T-helper 2 cell treated with Interferon-gamma antibody and Interleukin-4, amounts not matched to agents 5 μg/mL and 100 μg/mL, for 36 hours (primary cell): ENCODE data around the gene PLXNC1.

Source experiments
- DNase-seq: peaks from one replicate; pipeline ENCODE4 v3.0.0; 2021; ENCODE audit warnings: low spot score
- H3K27ac Mint-ChIP-seq: one replicate; pipeline ENCODE4 v1.8.0; 2021; ENCODE audit warnings: mild to moderate bottlenecking, mixed read lengths
- H3K27me3 Mint-ChIP-seq: one replicate; pipeline ENCODE4 v1.8.0; 2021; ENCODE audit warnings: low read depth, mixed read lengths
- H3K36me3 Mint-ChIP-seq: one replicate; pipeline ENCODE4 v1.8.0; 2021; ENCODE audit warnings: low read depth, mixed read lengths
- H3K4me1 Mint-ChIP-seq: one replicate; pipeline ENCODE4 v1.8.0; 2021; ENCODE audit warnings: low read depth, mixed read lengths
- H3K4me3 Mint-ChIP-seq: one replicate; pipeline ENCODE4 v1.8.0; 2022; ENCODE audit warnings: mild to moderate bottlenecking, moderate library complexity, mixed read lengths
- H3K9me3 Mint-ChIP-seq: one replicate; pipeline ENCODE4 v1.8.0; 2021; ENCODE audit warnings: mixed read lengths

PLXNC1 gene

DNA sequence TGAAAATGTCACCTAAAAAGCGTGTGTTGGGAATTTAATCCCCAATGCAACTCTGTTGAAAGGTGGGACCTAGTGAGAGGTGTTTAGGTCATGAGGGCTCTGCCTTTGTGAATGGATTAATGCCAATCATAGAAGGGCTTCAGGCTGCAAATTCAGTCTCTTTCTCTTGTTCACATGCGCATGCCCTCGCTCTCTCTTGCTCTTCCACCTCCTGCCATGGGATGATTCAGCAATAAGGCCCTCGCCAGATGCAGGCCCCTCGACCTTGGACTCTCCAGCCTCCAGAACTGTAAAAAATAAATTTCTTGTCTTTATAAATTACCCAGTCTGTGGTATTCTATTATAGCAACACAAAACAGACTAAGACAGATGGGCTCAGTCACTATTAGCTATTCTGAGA is 55.4 kb downstream of the PLXNC1 start:
- no peaks in the 10 kb centered on the region for H3K27me3 Mint-ChIP-seq
- DNase-seq: no peak
- H3K9me3 Mint-ChIP-seq: no peaks in the 10 kb centered on the region
- peaks cover 57% of the 10 kb centered on the region for H3K4me1 Mint-ChIP-seq
- H3K27ac Mint-ChIP-seq: peak overlapping the region; percentile 58
- peak overlapping the region; percentile 10 for H3K4me3 Mint-ChIP-seq
- peaks cover 24% of the 10 kb centered on the region for H3K36me3 Mint-ChIP-seq

DNA sequence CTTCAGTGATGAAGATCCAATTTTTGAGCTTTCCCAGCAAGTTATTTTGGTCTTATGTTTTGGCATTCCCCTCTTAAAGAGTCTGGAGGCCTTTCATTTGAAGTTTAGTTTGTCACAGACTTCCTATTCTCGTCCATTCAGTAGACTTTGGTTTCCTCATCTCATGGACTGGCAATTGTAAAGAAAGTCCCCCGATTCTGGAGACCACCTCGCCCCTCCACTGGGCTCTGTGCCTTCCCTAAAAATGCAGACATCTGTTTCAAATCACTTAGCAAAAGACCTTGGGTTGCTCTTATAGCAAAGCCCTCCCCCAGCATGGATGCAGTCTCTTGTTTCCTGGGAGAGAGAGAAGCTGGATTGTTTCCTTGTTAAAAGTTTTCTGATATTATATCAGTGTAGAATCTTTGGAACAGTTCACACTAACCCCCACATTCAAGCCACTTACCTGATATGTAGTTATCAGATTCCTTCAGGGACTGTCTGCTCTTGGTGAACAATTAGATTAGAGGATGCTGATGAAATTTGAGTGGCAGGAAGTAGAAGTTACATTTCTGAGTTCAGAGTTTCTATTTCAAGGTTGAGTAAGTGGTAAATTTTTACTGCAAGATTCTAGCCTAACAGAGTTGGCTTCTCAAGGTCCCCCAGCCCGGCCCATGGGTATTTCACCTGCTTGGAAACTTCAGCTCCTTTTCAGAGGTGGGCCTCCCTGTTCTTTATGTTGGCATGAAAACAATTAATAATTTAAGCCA is 56.3 kb downstream of the PLXNC1 start:
- H3K9me3 Mint-ChIP-seq: no peaks in the 10 kb centered on the region
- H3K4me3 Mint-ChIP-seq: peak overlapping the region; percentile 71
- DNase-seq: peak; percentile 10
- H3K36me3 Mint-ChIP-seq: peaks cover 30% of the 10 kb centered on the region
- peaks cover 62% of the 10 kb centered on the region for H3K4me1 Mint-ChIP-seq
- H3K27ac Mint-ChIP-seq: peak overlapping the region; percentile 74
- H3K27me3 Mint-ChIP-seq: no peaks in the 10 kb centered on the region

DNA sequence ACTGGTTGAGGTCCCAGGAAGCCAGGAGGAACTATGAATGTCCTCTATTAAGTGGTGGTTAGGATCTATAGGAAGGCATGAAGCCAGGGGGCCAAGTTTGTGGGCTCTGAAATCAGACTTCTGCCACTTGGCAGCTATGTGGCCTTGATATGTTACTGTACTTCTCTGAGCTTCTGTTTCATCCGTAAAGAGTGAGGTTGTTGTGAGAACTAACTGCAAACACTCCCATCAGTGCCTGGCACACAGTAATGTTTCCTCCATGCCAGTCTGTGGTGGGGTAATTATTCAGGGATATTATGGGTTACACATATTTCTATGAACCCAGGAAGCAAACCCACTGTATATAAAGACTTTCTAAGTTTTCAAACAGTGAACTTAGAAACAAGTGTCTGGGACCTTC is 57.4 kb downstream of the PLXNC1 start:
- H3K9me3 Mint-ChIP-seq: no peaks in the 10 kb centered on the region
- peaks cover 31% of the 10 kb centered on the region for H3K36me3 Mint-ChIP-seq
- H3K4me1 Mint-ChIP-seq: peaks cover 62% of the 10 kb centered on the region
- peak overlapping the region; percentile 84 for H3K4me3 Mint-ChIP-seq
- peak overlapping the region; percentile 100 for H3K27ac Mint-ChIP-seq
- DNase-seq: no peak
- no peaks in the 10 kb centered on the region for H3K27me3 Mint-ChIP-seq

DNA sequence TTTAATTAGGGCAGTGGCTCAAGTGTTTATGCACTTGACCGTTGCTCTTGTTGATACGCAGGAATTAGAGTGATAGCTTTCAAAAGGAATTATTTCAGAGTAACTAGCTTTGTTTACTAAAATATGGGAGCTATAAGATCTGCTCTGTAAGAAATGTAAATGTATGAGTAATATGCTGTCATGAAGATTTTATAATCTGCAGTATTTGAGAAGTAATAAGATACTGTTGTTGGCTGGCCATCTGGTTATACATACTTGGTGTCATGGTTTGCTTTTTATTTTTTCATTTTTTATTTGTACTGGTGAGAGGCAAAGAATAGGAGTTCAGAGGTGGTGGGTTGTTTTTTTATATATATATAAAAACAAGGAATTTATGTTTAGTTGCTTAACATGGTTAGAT is 58.5 kb downstream of the PLXNC1 start:
- Mint-ChIP-seq H3K27ac (peak overlapping the region; percentile 100), H3K4me3 (peak overlapping the region; percentile 84), H3K4me1 (peaks cover 64% of the 10 kb centered on the region), H3K9me3 (peaks cover 4% of the 10 kb centered on the region), H3K27me3 (no peaks in the 10 kb centered on the region), H3K36me3 (peaks cover 34% of the 10 kb centered on the region)
- no peak for DNase-seq

DNA sequence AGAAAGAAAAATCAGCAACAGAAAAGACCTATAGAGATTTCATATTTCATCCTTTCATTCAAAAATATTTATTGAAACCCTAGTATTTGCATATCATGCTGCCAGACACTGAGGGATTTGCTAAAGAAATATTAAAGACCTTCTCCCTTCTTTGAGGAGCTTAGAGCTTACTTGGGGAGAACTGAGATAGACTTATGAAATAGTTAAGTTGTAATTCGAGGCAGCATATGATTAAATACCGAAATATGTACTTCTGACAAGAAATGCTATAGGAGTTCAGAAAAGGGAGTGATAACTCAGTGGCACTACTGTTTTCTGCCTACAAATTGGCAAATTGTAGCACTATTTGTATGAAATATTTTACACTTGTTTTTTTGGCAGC is 59.1 kb downstream of the PLXNC1 start:
- H3K9me3 Mint-ChIP-seq: peaks cover 4% of the 10 kb centered on the region
- no peaks in the 10 kb centered on the region for H3K27me3 Mint-ChIP-seq
- peaks cover 60% of the 10 kb centered on the region for H3K4me1 Mint-ChIP-seq
- peak overlapping the region; percentile 100 for H3K27ac Mint-ChIP-seq
- peak overlapping the region; percentile 84 for H3K4me3 Mint-ChIP-seq
- H3K36me3 Mint-ChIP-seq: peaks cover 30% of the 10 kb centered on the region
- DNase-seq: no peak

DNA sequence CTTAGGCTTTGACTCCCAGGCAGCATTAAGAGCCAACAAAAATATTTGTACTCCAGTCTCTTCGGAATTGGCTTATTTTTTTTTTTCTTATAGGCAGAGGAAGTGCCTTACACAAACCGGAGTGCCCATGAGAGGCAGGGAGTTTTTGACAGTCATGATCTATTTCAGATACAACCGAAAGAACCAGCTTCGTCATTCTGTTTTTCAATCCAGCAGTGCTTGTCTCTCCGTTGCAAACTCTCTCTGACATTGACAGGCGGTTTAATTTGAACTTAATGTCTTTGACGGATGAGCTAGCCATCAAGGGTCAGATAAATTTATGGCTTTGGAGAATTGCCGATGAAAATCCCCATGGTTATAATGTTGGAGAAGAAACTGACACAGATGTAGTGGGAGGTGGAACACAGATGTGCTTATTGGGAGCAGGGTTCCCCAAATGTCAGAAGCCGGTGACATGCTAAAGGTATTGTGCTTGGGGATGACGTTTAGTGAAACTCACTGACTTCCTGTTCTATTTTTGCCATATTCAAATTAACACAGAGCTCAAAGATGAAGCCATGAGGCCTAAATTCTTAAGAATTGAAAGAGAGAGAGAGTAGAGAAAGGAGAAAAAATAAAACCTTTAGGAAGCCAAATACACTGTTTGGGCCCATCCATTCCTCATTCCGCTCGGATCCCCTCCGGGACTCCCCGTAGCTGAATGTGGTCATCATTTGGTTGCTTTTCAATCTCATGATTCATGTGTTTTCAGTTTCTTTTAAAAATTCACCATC is 59.7 kb downstream of the PLXNC1 start:
- peak; percentile 65 for DNase-seq
- Mint-ChIP-seq H3K36me3 (peaks cover 29% of the 10 kb centered on the region), H3K27ac (peak overlapping the region; percentile 100), H3K4me3 (peak overlapping the region; percentile 84), H3K9me3 (peaks cover 4% of the 10 kb centered on the region), H3K4me1 (peaks cover 55% of the 10 kb centered on the region), H3K27me3 (no peaks in the 10 kb centered on the region)

DNA sequence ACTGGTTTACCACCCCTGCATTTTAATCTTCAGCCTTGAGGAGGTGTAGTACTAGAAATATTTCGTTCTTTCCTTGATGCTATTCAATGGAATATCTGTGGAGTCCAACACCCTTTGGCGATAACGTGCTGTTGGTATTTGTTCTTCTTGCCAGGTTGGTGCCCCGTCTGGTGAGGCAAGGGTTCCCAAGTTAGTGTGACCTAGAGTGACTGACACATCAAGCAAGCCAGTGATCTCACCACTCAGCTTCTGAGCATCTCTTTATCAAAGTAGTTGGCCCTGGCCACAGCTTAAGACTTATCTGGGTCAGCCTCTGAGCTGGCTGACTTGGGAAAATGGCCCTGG is 60.2 kb downstream of the PLXNC1 start:
- peak; percentile 58 for DNase-seq
- Mint-ChIP-seq H3K4me1 (peaks cover 58% of the 10 kb centered on the region), H3K27me3 (no peaks in the 10 kb centered on the region), H3K4me3 (peak overlapping the region; percentile 84), H3K36me3 (peaks cover 32% of the 10 kb centered on the region), H3K27ac (peak overlapping the region; percentile 100), H3K9me3 (peaks cover 4% of the 10 kb centered on the region)

DNA sequence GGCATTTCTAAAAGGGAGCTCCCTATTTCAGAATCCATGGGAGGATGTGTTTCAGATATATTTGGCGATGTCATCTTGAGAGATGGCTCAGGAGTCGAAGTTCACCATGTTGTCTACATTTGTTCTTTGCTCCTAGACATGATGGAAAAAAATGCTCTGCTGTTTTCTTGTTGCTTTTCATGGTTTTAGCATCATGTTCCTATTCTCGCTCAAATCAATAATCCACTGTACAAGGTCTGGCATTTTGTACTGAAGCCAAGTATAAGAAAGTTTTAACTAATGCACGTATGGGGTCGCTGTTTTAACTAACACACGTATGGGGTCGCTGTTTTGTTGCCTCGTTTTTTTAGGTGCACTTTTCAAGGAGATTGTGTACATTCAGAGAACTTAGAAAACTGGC is 60.9 kb downstream of the PLXNC1 start:
- H3K4me3 Mint-ChIP-seq: peak overlapping the region; percentile 37
- H3K27ac Mint-ChIP-seq: peak overlapping the region; percentile 58
- no peaks in the 10 kb centered on the region for H3K27me3 Mint-ChIP-seq
- H3K36me3 Mint-ChIP-seq: peaks cover 32% of the 10 kb centered on the region
- peaks cover 55% of the 10 kb centered on the region for H3K4me1 Mint-ChIP-seq
- H3K9me3 Mint-ChIP-seq: peaks cover 4% of the 10 kb centered on the region
- DNase-seq: no peak

DNA sequence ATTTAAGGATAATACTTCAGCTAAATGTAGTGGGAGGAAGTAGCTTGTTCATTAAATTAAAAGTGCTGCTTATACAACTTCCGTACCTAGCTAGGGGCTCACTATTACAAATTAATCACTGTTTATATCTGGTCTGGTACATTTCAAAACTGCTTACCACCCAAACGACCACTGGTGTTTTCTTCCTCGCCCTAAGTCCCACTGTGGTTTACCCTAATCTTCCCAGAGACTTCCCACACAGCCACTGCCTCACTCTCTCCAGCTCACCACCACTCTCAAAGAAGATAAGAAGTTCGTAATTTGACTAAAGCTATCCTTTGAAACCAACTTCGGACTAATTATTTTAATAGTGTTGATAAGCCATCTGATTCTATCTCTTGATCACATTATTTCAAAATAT is 62.6 kb downstream of the PLXNC1 start:
- Mint-ChIP-seq H3K4me1 (peaks cover 39% of the 10 kb centered on the region), H3K4me3 (no peak overlapping the region)

DNA sequence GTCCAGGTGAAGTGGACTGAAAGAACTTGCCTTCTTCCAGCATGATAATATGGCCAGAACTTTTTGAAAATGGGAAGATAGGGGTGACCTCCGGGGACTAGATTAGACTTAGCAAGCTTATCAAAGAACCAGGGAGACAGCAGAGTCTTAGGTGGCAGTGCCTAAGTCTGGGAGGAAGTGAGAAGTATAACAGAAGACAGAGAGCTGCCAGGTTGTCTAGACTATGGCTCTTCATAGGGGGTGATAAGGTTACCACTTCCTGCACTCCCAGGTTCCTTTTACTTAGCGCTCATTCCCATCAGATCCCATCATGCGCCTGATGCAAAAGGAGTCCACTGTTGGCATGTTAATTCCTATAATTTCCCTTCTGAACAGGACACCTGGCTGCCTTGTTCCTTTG is 69.9 kb downstream of the PLXNC1 start:
- no peak for DNase-seq
- Mint-ChIP-seq H3K4me3 (no peak overlapping the region), H3K27ac (no peak overlapping the region), H3K9me3 (no peaks in the 10 kb centered on the region), H3K27me3 (no peaks in the 10 kb centered on the region), H3K4me1 (peaks cover 4% of the 10 kb centered on the region), H3K36me3 (peaks cover 21% of the 10 kb centered on the region)

More for the DNA sequence above, 62.6 kb downstream of the PLXNC1 start:
- H3K36me3 Mint-ChIP-seq: peaks cover 32% of the 10 kb centered on the region
- DNase-seq: no peak
- no peak overlapping the region for H3K27ac Mint-ChIP-seq
- H3K9me3 Mint-ChIP-seq: peaks cover 4% of the 10 kb centered on the region
- H3K27me3 Mint-ChIP-seq: no peaks in the 10 kb centered on the region

DNA sequence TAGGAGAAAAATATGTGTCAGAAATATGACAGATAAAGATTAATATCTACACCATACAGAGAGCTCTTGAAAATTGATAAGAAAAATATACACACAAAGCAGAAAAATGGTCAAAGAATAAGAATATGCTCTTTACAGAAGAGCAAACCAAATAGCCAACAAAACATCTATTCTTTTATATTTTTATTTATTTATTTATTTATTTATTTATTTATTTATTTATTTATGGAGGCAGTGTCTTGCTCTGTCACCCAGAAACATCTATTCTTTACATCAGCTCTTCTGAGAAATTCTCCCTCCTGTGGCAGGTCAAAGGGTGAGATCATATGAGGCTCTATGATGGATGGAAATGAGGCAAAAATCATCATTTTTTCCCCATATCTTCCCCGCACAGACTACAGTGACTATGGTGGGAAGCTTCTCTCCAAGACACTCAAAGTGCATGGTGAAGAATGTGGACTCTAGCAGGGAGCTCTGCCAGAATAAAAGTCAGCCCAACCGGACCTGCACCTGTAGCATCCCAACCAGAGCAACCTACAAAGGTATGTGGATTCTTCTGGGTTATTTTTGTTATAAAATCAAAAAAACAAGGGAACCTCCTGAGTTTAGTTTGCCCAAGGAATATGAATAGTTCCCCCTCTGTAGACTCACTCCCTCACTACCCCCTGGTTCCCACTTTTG is 71.4 kb downstream of the PLXNC1 start:
- Mint-ChIP-seq H3K4me3 (no peak overlapping the region), H3K27me3 (no peaks in the 10 kb centered on the region), H3K4me1 (peaks cover 1% of the 10 kb centered on the region)

DNA sequence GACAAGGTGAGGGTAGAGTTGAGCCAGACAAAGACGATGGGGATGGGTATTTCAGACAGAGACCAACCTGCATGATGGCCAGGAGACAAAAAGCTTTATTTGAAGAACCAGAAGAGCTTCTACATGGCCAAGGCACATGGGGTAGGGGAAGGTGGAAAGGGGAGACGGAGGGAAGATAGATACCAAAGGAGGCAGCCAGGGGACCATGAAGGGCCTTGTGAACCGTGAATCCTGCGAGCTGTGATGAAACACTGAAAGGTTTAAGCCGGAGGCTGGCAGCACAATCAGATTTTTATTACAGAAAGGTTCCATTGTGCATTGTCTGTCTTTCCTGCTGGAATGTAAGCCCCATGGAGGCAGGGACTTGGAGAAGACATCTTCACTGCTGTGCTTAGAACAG is 72.4 kb downstream of the PLXNC1 start:
- Mint-ChIP-seq H3K27ac (no peak overlapping the region), H3K36me3 (peaks cover 26% of the 10 kb centered on the region), H3K9me3 (no peaks in the 10 kb centered on the region), H3K27me3 (no peaks in the 10 kb centered on the region), H3K4me3 (no peak overlapping the region), H3K4me1 (peaks cover 1% of the 10 kb centered on the region)
- no peak for DNase-seq

More for the DNA sequence above, 71.4 kb downstream of the PLXNC1 start:
- DNase-seq: no peak
- H3K9me3 Mint-ChIP-seq: no peaks in the 10 kb centered on the region
- peaks cover 26% of the 10 kb centered on the region for H3K36me3 Mint-ChIP-seq
- H3K27ac Mint-ChIP-seq: no peak overlapping the region

DNA sequence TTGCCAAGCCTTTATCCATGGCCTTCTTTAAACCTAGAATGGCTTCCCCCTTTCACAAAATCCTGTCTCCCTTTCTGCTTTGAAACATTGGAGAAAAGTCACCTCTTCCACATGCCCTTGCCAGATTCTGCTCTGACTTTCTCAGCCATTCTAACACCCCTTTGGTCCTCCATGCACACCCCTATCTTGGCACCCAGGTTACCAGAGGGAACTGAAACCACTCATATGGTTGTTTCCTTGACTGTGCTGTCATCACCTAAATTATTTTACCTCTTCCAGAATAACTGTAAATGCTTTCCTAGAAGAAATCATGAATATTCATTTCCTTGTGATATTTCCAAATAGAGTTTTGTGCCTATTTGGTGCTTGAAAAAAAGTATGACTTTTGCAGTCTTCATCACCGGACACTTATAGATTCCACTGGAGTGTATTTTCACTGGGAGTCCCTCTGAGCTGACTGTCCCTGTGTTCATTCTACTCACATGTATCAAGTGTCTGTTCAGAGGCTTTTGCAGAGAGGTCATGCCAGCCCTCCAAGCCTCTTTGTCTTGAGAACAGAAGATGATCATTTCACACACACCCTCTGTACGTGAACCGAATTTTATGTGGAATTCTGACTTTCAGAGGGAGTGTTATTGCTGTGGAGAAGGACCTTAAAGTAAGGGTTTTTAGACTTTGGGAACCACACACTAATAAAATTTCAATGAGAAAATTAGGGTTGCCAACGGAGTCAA is 74.1 kb downstream of the PLXNC1 start:
- no peak for DNase-seq
- Mint-ChIP-seq H3K9me3 (no peaks in the 10 kb centered on the region), H3K4me1 (peaks cover 1% of the 10 kb centered on the region), H3K27ac (no peak overlapping the region), H3K36me3 (peaks cover 38% of the 10 kb centered on the region), H3K27me3 (no peaks in the 10 kb centered on the region), H3K4me3 (no peak overlapping the region)
